HG02759 (cell line): ENCODE measurements around the gene CNGB1.

Source experiments
- ATAC-seq: cut with Tn5 transposase; IDR thresholded peaks from one replicate; pipeline ENCODE4 v1.9.1; 2021; ENCODE audit warnings: mild to moderate bottlenecking, moderate library complexity; ENCODE audit not compliant: unreplicated experiment

The CNGB1 gene

GRCh38 chr16:57834936-57835335, 136.0 kb downstream of the CNGB1 start:
- ATAC-seq, result no peak
